Adrenal gland (tissue), 5 donors: ENCODE data around the gene SLC35A4.

Experiments used
- POLR2A ChIP-seq, 2 donors: fragments of 450-650 bp; IDR thresholded peaks; one replicate each; pipeline ENCODE4 v1.6.1; 2017; ENCODE audit warnings: antibody characterized with exemption in 2 of 2, mild to moderate bottlenecking in 2 of 2, moderate library complexity in 1 of 2
- TF ChIP-seq, protein P1 (sequence below), 6 experiments: fragments of 450-650 bp in 4 of 6; fragments of 200-600 bp in 2 of 6; sonication (generic) in 1 of 6; IDR thresholded peaks; 1 replicate in 5 of 6; 2 replicates in 1 of 6; pipeline versions ENCODE4 v1.5.1 to v1.8.0; 2016 to 2021; ENCODE audit warnings: antibody characterized with exemption in 6 of 6, mild to moderate bottlenecking in 2 of 6, moderate library complexity in 1 of 6
- donor health status: DM: no; HTN: no; CAD: no.

DNA sequence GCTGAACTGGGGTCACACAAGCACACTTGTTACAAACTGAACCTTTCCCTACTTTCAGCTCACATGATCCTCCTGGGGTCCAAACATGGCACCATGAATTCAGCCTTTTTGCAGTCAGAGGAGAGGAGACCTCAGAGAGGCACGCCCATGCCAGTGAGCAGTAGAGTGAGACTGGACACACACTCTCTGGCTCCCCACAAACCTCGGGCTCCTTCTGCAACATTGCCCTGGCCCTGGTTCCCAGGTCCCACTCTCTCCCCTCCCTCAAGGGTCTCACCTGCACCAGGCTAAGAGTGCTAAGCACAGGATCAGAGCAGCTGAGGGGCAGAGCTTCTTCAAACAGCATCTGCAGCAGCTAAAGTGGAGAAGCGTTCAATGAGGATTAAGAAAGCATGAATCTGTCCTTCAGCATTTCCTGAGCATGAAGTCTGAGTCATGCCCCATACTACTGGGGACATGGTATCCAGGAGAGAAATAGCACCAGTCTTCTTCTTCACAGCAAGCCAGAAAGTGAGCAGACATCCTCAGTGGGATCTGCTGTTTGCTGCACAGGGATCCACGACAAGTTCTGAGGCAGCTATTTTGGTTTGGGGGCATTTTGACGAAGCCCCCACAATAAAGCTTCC, 27.2 kb downstream of the SLC35A4 start:
- TF ChIP-seq, protein P1, sequence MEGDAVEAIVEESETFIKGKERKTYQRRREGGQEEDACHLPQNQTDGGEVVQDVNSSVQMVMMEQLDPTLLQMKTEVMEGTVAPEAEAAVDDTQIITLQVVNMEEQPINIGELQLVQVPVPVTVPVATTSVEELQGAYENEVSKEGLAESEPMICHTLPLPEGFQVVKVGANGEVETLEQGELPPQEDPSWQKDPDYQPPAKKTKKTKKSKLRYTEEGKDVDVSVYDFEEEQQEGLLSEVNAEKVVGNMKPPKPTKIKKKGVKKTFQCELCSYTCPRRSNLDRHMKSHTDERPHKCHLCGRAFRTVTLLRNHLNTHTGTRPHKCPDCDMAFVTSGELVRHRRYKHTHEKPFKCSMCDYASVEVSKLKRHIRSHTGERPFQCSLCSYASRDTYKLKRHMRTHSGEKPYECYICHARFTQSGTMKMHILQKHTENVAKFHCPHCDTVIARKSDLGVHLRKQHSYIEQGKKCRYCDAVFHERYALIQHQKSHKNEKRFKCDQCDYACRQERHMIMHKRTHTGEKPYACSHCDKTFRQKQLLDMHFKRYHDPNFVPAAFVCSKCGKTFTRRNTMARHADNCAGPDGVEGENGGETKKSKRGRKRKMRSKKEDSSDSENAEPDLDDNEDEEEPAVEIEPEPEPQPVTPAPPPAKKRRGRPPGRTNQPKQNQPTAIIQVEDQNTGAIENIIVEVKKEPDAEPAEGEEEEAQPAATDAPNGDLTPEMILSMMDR (IDR thresholded peaks at IDR 0.05): no peak
- peak in 1 of 2 donors; percentile 21 for TF ChIP-seq POLR2A (IDR thresholded peaks at IDR 0.05)
